ENCODE measurements around the gene RBM34. TPM values are rescaled to one million over a fixed set of nuclear protein-coding genes. Genes with fewer than 3 reads are reported as not detected.
A peak's percentile ranks its signal among the peaks of the same experiment; 100 is the strongest.

Gene RBM34
- total and polyA plus RNA-seq, 2 experiments from 2014 or later: 54.4 to 75.4 TPM

- TF ChIP-seq EZH2 (IDR thresholded peaks at IDR 0.05; ENCODE audit: borderline replicate concordance): no peak
- TF ChIP-seq, protein P1, sequence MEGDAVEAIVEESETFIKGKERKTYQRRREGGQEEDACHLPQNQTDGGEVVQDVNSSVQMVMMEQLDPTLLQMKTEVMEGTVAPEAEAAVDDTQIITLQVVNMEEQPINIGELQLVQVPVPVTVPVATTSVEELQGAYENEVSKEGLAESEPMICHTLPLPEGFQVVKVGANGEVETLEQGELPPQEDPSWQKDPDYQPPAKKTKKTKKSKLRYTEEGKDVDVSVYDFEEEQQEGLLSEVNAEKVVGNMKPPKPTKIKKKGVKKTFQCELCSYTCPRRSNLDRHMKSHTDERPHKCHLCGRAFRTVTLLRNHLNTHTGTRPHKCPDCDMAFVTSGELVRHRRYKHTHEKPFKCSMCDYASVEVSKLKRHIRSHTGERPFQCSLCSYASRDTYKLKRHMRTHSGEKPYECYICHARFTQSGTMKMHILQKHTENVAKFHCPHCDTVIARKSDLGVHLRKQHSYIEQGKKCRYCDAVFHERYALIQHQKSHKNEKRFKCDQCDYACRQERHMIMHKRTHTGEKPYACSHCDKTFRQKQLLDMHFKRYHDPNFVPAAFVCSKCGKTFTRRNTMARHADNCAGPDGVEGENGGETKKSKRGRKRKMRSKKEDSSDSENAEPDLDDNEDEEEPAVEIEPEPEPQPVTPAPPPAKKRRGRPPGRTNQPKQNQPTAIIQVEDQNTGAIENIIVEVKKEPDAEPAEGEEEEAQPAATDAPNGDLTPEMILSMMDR (IDR thresholded peaks at IDR 0.05; ENCODE audit: poor library complexity): no peak
- TF ChIP-seq EZH2phosphoT487 (IDR thresholded peaks at IDR 0.05; ENCODE audit: low read depth, severe bottlenecking, unreplicated experiment): no peak
- Histone ChIP-seq H3K9me3 (ENCODE audit: low read depth) (no peaks in the 10 kb centered on the region), H3K27ac (no peak overlapping the region), H2AFZ (no peak overlapping the region), H3K4me3 (no peak overlapping the region), H3K4me2 (no peak overlapping the region), H3K36me3 (replicated peaks; ENCODE audit: insufficient read depth, low read depth) (no peaks in the 10 kb centered on the region), H3K27me3 (no peaks in the 10 kb centered on the region), H4K20me1 (ENCODE audit: insufficient read depth, poor library complexity, severe bottlenecking) (peaks cover 20% of the 10 kb centered on the region), H3K79me2 (peaks cover 27% of the 10 kb centered on the region), H3K9me2 (replicated peaks; ENCODE audit: insufficient read depth) (no peaks in the 10 kb centered on the region), H3K4me1 (ENCODE audit: insufficient read depth) (peaks cover 9% of the 10 kb centered on the region)
- no peak for DNase-seq (ENCODE audit: low spot score)
- WGBS (ENCODE audit: low lambda C conversion rate, missing lambda C conversion rate): 91% methylated on average over 7 of the region's 7 CpGs
Measured at GRCh38 chr1:235130766-235131270, 30.2 kb downstream of the RBM34 start.

DNA sequence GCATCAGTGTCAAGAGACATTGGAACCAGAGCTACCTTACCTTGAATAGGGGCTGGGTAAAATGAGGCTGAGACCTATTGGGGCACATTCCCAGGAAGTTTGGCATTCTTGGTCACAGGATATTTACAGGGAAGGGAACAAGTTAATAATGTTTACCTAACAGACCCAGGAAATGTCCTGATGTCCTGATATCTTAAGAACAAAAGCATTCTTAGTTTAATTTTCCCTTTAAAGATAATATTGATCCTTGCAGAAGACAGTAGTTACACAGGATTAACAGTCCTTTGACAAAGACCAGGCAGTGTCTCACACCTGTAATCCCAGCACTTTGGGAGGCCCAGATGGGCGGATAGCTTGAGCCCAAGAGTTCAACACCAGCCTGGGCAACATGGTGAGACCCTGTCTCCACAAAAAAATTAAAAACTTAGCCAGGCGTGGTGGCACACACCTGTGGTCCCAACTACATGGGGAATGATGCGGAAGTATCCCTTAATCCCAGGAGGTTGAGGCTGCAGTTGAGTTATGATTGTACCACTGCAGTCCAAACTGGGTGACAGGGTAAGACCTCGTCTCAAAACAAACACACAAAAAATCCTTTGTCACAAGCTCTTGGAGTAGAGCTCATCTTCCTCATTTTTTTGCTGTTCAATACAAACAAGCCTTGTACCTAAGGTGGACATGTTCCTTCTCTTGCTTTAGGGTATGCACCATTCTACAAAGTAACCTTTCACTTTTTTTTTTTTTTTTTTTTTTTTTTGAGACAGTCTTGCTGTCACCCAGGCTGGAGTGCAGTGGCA is 31.1 kb downstream of the RBM34 start:
- peaks cover 9% of the 10 kb centered on the region for H3K4me1 ChIP-seq (ENCODE audit: insufficient read depth)
- no peak overlapping the region for H3K4me2 ChIP-seq
- 74% methylated on average over 4 of the region's 4 CpGs for WGBS (ENCODE audit: low lambda C conversion rate, missing lambda C conversion rate)
- H3K9me2 ChIP-seq (replicated peaks; ENCODE audit: insufficient read depth): no peaks in the 10 kb centered on the region
- peaks cover 29% of the 10 kb centered on the region for H4K20me1 ChIP-seq (ENCODE audit: insufficient read depth, poor library complexity, severe bottlenecking)
- H3K27ac ChIP-seq: peak overlapping the region; percentile 95
- peak overlapping the region; percentile 85 for H2AFZ ChIP-seq
- H3K27me3 ChIP-seq: no peaks in the 10 kb centered on the region
- no peak overlapping the region for H3K4me3 ChIP-seq
- TF ChIP-seq EZH2phosphoT487 (IDR thresholded peaks at IDR 0.05; ENCODE audit: low read depth, severe bottlenecking, unreplicated experiment) (no peak), EZH2 (IDR thresholded peaks at IDR 0.05; ENCODE audit: borderline replicate concordance) (no peak)
- TF ChIP-seq, protein P1 (IDR thresholded peaks at IDR 0.05; ENCODE audit: poor library complexity): no peak
- H3K36me3 ChIP-seq (replicated peaks; ENCODE audit: insufficient read depth, low read depth): no peaks in the 10 kb centered on the region
- DNase-seq (ENCODE audit: low spot score): no peak
- no peaks in the 10 kb centered on the region for H3K9me3 ChIP-seq (ENCODE audit: low read depth)
- peaks cover 36% of the 10 kb centered on the region for H3K79me2 ChIP-seq

DNA sequence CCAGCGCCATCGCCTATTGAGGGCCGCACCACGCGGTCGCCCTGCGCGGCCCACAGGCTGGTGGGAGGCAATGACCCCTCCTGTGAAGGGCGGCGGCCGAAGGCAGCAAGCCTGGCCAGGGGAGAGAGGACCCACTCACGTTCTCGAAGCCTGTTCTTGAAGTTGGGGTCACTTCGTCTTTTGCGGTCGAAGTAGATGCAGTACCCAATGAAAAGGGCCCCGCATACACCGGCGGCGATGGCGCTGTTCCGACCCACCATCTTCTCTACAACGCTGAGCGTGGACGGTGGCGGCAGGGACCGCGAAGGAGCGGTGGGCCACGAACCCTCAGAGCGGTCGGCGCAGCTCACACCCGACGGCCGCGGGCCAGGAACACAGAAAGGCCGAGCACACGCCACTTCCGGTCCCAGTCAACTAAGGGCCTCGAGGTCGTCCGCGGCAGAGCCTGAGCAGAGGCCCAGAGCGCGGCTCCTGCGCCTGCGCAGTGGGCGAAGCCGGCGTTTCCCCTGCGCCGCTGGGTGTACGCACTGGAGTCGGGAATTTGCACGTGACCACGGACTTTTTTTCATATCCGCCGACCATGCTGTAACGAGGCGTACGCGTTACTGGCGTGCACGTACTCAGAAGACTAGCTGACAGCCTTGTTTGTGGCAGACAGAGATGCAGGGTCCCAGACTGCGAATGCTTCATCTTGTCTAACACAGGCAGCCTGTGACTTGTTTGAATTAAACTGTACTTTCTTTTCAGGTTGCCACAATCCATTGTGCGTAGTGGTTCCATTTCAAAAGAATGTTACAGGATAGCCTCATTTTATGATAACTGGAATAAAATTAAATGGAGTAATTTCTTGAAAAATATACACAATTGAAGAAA is 32.4 kb downstream of the RBM34 start, which contains the start of gene TOMM20:
Gene TOMM20, minus strand, starts transcription at position 382 of the 873 bp plus-strand sequence. Its CDS starts 122 bp downstream, at position 260.
- WGBS (ENCODE audit: low lambda C conversion rate, missing lambda C conversion rate): 2% methylated on average over 67 of the region's 67 CpGs
- peak; percentile 99 for DNase-seq (ENCODE audit: low spot score)
- H3K9me3 ChIP-seq (ENCODE audit: low read depth): no peaks in the 10 kb centered on the region
- peaks cover 9% of the 10 kb centered on the region for H3K4me1 ChIP-seq (ENCODE audit: insufficient read depth)
- H4K20me1 ChIP-seq (ENCODE audit: insufficient read depth, poor library complexity, severe bottlenecking): peaks cover 41% of the 10 kb centered on the region
- H3K36me3 ChIP-seq (replicated peaks; ENCODE audit: insufficient read depth, low read depth): no peaks in the 10 kb centered on the region
- H3K9me2 ChIP-seq (replicated peaks; ENCODE audit: insufficient read depth): no peaks in the 10 kb centered on the region
- no peaks in the 10 kb centered on the region for H3K27me3 ChIP-seq
- peaks cover 49% of the 10 kb centered on the region for H3K79me2 ChIP-seq
- TF ChIP-seq EZH2phosphoT487 (IDR thresholded peaks at IDR 0.05; ENCODE audit: low read depth, severe bottlenecking, unreplicated experiment): no peak
- peak within 1 kb of the TSS; percentile 85 for H2AFZ ChIP-seq
- H3K4me3 ChIP-seq: peak within 1 kb of the TSS; percentile 61
- peak within 1 kb of the TSS; percentile 98 for H3K27ac ChIP-seq
- H3K4me2 ChIP-seq: peak within 1 kb of the TSS; percentile 80

All from hepatocyte (in vitro differentiated cells).